ENCODE data around the gene PPP4C. TPM values are rescaled to one million over a fixed set of nuclear protein-coding genes. Genes with fewer than 3 reads are reported as not detected.
"Not testable (repeated sequence)": the region's sequence is repeated elsewhere in the genome, so short reads cannot be mapped to it uniquely, and the experiment has no call there.

The PPP4C gene
- total and polyA plus RNA-seq, 5 donors = 31.3 to 51.8 (median 36.7) TPM

GRCh38 chr16:30040221-30040620 is 35.6 kb upstream of the PPP4C start:
- no peak for DNase-seq
- H3K27ac ChIP-seq (ENCODE audit: low read length) = no peak overlapping the region
- WGBS = 68% methylated on average over 5 of the region's 5 CpGs
- H3K9me3 ChIP-seq (ENCODE audit: control insufficient read depth, low read length) = no peaks in the 10 kb centered on the region
- ATAC-seq = no peak
- H3K4me1 ChIP-seq (ENCODE audit: control insufficient read depth, insufficient read depth, low read length) = no peaks in the 10 kb centered on the region
- H3K27me3 ChIP-seq (ENCODE audit: control insufficient read depth, insufficient read depth) = no peaks in the 10 kb centered on the region
- intact Hi-C loops (cut with DNase I) = loop anchor here in 1 of 4 donors (5.0 kb wide), 1 partner anchor 52 kb away; the partner anchor contains the start of gene TBX6
- H3K4me3 ChIP-seq (ENCODE audit: low read length) = no peak overlapping the region

DNA sequence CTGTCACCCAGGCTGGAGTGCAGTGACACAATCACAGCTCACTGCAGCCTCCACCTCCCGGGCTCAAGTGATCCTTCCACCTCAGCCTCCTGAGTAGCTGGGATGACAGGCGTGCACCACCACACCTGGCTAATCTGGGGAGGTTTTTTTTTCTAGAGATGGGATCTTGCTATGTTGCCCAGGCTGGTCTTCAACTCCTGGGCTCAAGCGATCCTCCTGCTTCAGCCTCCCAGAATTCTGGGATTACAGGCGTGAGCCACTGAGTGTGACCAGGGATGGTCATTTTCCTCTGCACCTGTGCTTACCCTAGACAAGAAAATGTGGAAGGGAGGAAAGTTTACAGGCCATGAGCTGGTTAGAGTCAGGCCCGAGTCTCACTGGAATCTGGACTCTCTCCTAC is 35.1 kb upstream of the PPP4C start:
- 84% methylated on average over 5 of the region's 5 CpGs for WGBS
- ATAC-seq; H3K27me3 ChIP-seq (ENCODE audit: control insufficient read depth, insufficient read depth); DNase-seq; H3K4me3 ChIP-seq (ENCODE audit: low read length); H3K4me1 ChIP-seq (ENCODE audit: control insufficient read depth, insufficient read depth, low read length); H3K9me3 ChIP-seq (ENCODE audit: control insufficient read depth, low read length); H3K27ac ChIP-seq (ENCODE audit: low read length): not testable (repeated sequence)
- intact Hi-C loops (cut with DNase I) = loop anchor here in 1 of 4 donors (5.0 kb wide), 1 partner anchor 52 kb away; the partner anchor contains the start of gene TBX6

DNA sequence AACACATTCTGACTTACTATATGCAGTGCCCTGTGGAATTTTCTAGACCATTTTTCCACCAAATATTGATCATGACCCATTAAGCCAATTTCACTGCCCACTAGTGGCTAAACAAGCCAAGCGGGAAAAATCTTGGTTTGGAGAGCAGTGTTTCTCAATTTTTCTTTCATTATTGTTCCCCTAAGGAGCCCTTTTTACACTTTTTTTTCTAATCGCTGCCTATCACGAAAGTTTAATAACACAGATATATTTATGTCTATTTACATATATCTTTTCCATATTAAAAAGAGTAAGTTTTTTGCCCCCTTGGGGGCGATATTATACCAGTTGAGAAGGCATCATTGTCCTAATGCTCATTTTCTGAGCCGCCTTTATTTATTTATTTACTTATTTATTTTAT is 34.0 kb upstream of the PPP4C start:
- WGBS = 18% methylated on average over 5 of the region's 5 CpGs
- intact Hi-C loops (cut with DNase I) = loop anchor here in 1 of 4 donors (5.0 kb wide), 1 partner anchor 50 kb away; the partner anchor contains the start of gene TBX6
- ATAC-seq = no peak

GRCh38 chr16:30046178-30046577 is 29.6 kb upstream of the PPP4C start:
- Histone ChIP-seq H3K9me3 (ENCODE audit: control insufficient read depth, low read length) (no peaks in the 10 kb centered on the region), H3K4me3 (ENCODE audit: low read length) (no peak overlapping the region), H3K27me3 (ENCODE audit: control insufficient read depth, insufficient read depth) (no peaks in the 10 kb centered on the region), H3K27ac (ENCODE audit: low read length) (no peak overlapping the region), H3K4me1 (ENCODE audit: control insufficient read depth, insufficient read depth, low read length) (no peaks in the 10 kb centered on the region)
- DNase-seq (peak in 1 of 3 donors; percentile 37), ATAC-seq (no peak)
- 71% methylated on average over 8 of the region's 8 CpGs for WGBS
- intact Hi-C loops (cut with DNase I) = no loop called here

More for the DNA sequence above, 34.0 kb upstream of the PPP4C start:
- no peaks in the 10 kb centered on the region for H3K4me1 ChIP-seq (ENCODE audit: control insufficient read depth, insufficient read depth, low read length)
- H3K27ac ChIP-seq (ENCODE audit: low read length) = no peak overlapping the region
- no peaks in the 10 kb centered on the region for H3K27me3 ChIP-seq (ENCODE audit: control insufficient read depth, insufficient read depth)
- no peak overlapping the region for H3K4me3 ChIP-seq (ENCODE audit: low read length)
- H3K9me3 ChIP-seq (ENCODE audit: control insufficient read depth, low read length) = no peaks in the 10 kb centered on the region
- no peak for DNase-seq

DNA sequence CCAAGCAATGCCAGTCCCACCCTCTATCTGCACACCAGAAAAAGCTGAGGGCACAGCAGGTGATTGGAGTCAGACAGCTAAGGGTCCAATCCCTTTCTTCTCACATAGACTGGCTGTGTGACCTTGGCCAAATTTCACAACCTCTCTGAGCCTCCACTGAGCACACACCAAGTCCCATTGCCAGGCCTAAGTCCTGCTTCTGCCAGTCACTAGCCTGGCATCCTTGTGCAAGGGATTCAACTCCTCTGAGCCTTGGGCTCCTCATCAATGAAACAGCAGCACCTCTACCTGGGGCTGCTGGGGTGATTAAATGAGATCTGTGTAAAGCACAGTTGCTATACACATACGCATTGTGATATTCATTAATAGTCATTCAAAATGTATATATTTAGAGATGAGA is 29.2 kb upstream of the PPP4C start:
- H3K4me1 ChIP-seq (ENCODE audit: control insufficient read depth, insufficient read depth, low read length) = no peaks in the 10 kb centered on the region
- intact Hi-C loops (cut with DNase I) = no loop called here
- no peak for DNase-seq
- ATAC-seq = no peak
- H3K27ac ChIP-seq (ENCODE audit: low read length) = no peak overlapping the region
- H3K27me3 ChIP-seq (ENCODE audit: control insufficient read depth, insufficient read depth) = no peaks in the 10 kb centered on the region
- H3K4me3 ChIP-seq (ENCODE audit: low read length) = no peak overlapping the region
- no peaks in the 10 kb centered on the region for H3K9me3 ChIP-seq (ENCODE audit: control insufficient read depth, low read length)
- 86% methylated on average over 1 of the region's 1 CpG for WGBS

DNA sequence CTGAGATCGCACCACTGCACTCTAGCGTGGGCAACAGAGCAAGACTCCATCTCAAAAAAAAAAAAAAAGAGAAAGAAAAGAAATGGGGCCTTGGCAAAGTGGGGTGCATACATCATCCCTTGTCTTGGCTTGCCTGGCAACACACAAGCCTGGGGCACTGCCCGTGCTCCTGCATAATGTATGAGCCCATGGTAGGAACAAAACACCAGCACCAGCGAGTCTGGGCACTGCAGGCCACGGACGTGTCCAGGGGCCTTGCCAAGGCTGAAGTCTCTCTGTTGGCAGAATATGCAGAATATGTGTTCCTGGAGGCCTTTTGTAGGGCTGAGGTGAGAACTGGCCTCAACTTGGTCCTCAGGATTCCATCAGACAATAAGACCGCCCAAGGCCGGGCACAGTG is 25.9 kb upstream of the PPP4C start:
- intact Hi-C loops (cut with DNase I) = no loop called here
- ATAC-seq (no peak), DNase-seq (peak in 1 of 3 donors; percentile 32)
- Histone ChIP-seq H3K27ac (ENCODE audit: low read length) (no peak overlapping the region), H3K4me1 (ENCODE audit: control insufficient read depth, insufficient read depth, low read length) (no peaks in the 10 kb centered on the region), H3K4me3 (ENCODE audit: low read length) (no peak overlapping the region), H3K9me3 (ENCODE audit: control insufficient read depth, low read length) (no peaks in the 10 kb centered on the region), H3K27me3 (ENCODE audit: control insufficient read depth, insufficient read depth) (no peaks in the 10 kb centered on the region)
- 92% methylated on average over 8 of the region's 8 CpGs for WGBS

- DNase-seq (peak in 1 of 3 donors; percentile 5), ATAC-seq (no peak)
- Histone ChIP-seq H3K27ac (ENCODE audit: low read length) (no peak overlapping the region), H3K9me3 (ENCODE audit: control insufficient read depth, low read length) (no peaks in the 10 kb centered on the region), H3K4me3 (ENCODE audit: low read length) (no peak overlapping the region), H3K27me3 (ENCODE audit: control insufficient read depth, insufficient read depth) (no peaks in the 10 kb centered on the region), H3K4me1 (ENCODE audit: control insufficient read depth, insufficient read depth, low read length) (no peaks in the 10 kb centered on the region)
- 78% methylated on average over 3 of the region's 3 CpGs for WGBS
- intact Hi-C loops (cut with DNase I) = no loop called here
Observed at GRCh38 chr16:30051518-30051917, 24.3 kb upstream of the PPP4C start.

GRCh38 chr16:30052671-30053372 is 23.0 kb upstream of the PPP4C start:
- no peaks in the 10 kb centered on the region for H3K27me3 ChIP-seq (ENCODE audit: control insufficient read depth, insufficient read depth)
- H3K27ac ChIP-seq (ENCODE audit: low read length) = no peak overlapping the region
- DNase-seq (peak; percentile 95 to 98 (median 98)), ATAC-seq (peak; percentile 94)
- intact Hi-C loops (cut with DNase I) = no loop called here
- WGBS = 5% methylated on average over 58 of the region's 58 CpGs
- no peaks in the 10 kb centered on the region for H3K9me3 ChIP-seq (ENCODE audit: control insufficient read depth, low read length)
- peak overlapping the region; percentile 57 for H3K4me3 ChIP-seq (ENCODE audit: low read length)
- no peaks in the 10 kb centered on the region for H3K4me1 ChIP-seq (ENCODE audit: control insufficient read depth, insufficient read depth, low read length)

DNA sequence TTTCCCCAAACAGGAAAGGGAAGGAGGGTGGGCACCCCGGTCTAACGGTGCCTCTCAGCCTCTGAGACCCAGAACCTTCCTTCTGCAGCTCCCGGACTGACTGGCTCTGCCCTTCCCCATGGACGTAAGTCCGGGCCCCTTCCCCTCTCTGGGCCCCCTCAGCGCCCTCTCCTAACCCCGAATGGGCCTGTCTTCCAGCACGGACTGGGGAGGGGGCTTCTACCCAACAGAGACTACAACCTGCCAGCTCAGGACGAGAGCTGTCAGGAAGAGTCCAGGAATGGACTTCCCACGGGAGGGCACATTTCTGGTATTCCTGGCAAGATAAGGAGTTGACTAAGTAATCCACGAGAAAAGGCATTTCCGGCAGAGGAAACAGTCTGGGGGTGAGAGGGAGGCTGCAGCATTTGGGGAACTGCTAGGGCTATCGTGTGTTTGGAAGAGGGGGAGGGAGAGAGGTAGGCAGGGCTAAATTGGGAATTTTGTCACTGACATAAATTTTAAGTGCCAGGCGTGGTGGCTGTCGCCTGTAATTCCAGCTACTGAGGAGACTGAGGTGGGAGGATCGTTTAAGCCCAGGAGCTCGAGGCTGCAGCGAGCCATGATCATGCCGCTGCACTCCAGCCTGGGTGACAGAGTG is 22.3 kb upstream of the PPP4C start:
- ATAC-seq (peak; percentile 48 to 68), DNase-seq (no peak)
- H3K4me3 ChIP-seq (ENCODE audit: low read length) = peak overlapping the region; percentile 57
- H3K9me3 ChIP-seq (ENCODE audit: control insufficient read depth, low read length) = no peaks in the 10 kb centered on the region
- intact Hi-C loops (cut with DNase I) = no loop called here
- no peak overlapping the region for H3K27ac ChIP-seq (ENCODE audit: low read length)
- no peaks in the 10 kb centered on the region for H3K4me1 ChIP-seq (ENCODE audit: control insufficient read depth, insufficient read depth, low read length)
- H3K27me3 ChIP-seq (ENCODE audit: control insufficient read depth, insufficient read depth) = no peaks in the 10 kb centered on the region
- 3% methylated on average over 19 of the region's 19 CpGs for WGBS

DNA sequence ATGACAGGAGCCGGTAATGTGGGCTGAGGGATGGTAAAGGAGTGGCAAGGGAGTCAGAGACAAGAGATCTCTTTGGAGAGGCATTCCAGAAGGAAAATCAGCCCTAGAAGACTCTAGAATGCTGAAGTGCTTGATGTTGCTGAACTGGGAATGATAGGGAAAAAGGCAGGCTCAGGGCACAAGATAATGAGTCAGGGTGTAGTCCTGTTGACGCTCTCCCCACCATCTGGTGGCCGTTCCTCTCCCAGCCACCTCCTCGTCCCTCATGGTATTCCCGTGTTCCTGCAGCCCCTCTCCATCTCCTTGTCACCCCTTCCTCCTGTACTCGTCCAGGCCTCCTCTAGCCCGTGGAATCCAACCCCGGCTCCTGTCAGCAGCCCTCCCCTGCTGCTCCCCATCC is 21.3 kb upstream of the PPP4C start:
- H3K9me3 ChIP-seq (ENCODE audit: control insufficient read depth, low read length) = no peaks in the 10 kb centered on the region
- DNase-seq = no peak
- no peak for ATAC-seq
- intact Hi-C loops (cut with DNase I) = no loop called here
- H3K4me1 ChIP-seq (ENCODE audit: control insufficient read depth, insufficient read depth, low read length) = no peaks in the 10 kb centered on the region
- H3K4me3 ChIP-seq (ENCODE audit: low read length) = no peak overlapping the region
- no peak overlapping the region for H3K27ac ChIP-seq (ENCODE audit: low read length)
- H3K27me3 ChIP-seq (ENCODE audit: control insufficient read depth, insufficient read depth) = no peaks in the 10 kb centered on the region
- WGBS = 71% methylated on average over 8 of the region's 8 CpGs

DNA sequence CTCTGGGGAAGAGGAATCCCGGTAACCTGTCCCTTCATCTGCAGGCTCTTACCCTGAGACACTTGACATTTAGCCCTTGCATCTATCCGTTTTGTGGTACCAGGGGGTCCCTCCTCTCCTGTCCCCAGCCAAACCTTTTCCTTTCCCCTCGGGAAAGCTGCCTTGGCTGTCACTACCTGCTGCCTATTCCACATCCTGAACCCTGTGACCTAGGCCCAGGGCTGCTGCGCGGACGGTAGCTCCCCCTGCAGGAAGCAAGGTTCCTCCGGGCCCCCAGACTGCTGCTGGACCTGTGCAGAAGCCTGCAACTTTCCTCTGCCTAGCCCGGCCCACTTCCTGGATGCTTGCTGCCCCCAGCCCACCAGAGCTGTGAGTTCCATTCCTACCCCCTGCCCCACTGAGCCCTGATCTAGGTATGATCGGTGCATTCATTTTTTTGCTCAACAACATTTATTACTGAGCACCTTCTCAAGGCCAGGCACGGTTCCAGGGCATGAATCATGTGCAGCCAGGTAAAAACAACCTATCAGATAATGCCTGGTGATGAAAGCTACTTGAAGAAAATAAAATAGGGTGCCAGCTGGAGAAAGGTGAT is 20.7 kb upstream of the PPP4C start:
- Histone ChIP-seq H3K4me3 (ENCODE audit: low read length) (no peak overlapping the region), H3K9me3 (ENCODE audit: control insufficient read depth, low read length) (no peaks in the 10 kb centered on the region), H3K4me1 (ENCODE audit: control insufficient read depth, insufficient read depth, low read length) (no peaks in the 10 kb centered on the region), H3K27me3 (ENCODE audit: control insufficient read depth, insufficient read depth) (no peaks in the 10 kb centered on the region), H3K27ac (ENCODE audit: low read length) (no peak overlapping the region)
- DNase-seq (peak in 1 of 3 donors; percentile 71), ATAC-seq (no peak)
- intact Hi-C loops (cut with DNase I) = no loop called here
- 49% methylated on average over 10 of the region's 10 CpGs for WGBS

Measured in right cardiac atrium (tissue), 5 donors.